ENCODE data around the gene GADD45B. TPM values are rescaled to one million over a fixed set of nuclear protein-coding genes. Genes with fewer than 3 reads are reported as not detected.

GADD45B gene
- total RNA-seq, 3 donors from 2014 or later (not counting 1 experiment from before 2014, with no cell fraction given) = 198 to 247 (median 212) TPM

DNA sequence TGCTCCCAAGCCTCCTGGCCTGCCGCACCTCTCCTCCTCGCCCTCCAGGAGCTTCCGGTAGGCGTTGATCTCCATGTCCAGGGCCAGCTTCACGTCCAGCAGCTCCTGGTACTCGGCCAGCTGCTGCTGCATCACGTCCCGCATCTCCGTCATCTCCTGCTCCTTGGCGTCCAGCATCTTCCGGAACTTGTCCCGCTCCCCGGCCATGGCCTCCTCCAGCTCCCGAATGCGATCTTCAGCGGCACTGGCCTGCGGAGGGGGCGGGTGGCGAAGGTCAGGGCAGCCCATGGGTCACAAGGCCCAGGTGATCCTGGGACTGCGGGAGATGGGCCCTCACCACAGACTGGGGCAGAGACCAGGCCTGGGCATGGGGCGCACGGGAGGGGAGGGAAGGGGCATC, 41.7 kb upstream of the GADD45B start:
- Histone ChIP-seq H3K27ac (ENCODE audit: low read length) (no peak overlapping the region), H3K4me1 (ENCODE audit: control insufficient read depth, insufficient read depth, low read length) (no peaks in the 10 kb centered on the region), H3K9me3 (ENCODE audit: control insufficient read depth, insufficient read depth, low read length) (no peaks in the 10 kb centered on the region), H3K4me3 (ENCODE audit: low read length) (no peak overlapping the region), H3K36me3 (ENCODE audit: control insufficient read depth, insufficient read depth, low read length) (peaks cover 24% of the 10 kb centered on the region), H3K27me3 (ENCODE audit: control insufficient read depth, insufficient read depth, low read length) (no peaks in the 10 kb centered on the region)
- Mint-ChIP-seq H3K27me3 (ENCODE audit: low read depth in 2 of 2) (no peaks in the 10 kb centered on the region), H3K4me3 (no peak overlapping the region), H3K36me3 (no peaks in the 10 kb centered on the region), H3K4me1 (no peaks in the 10 kb centered on the region), H3K27ac (no peak overlapping the region), H3K9me3 (no peaks in the 10 kb centered on the region)
- no peak for TF ChIP-seq CTCF (IDR thresholded peaks at IDR 0.05)
- WGBS (ENCODE audit: insufficient coverage) = 98% methylated on average over 22 of the region's 22 CpGs
- DNase-seq (no peak), ATAC-seq (peak in 1 of 3 donors; percentile 3)
- intact Hi-C loops (cut with micrococcal nuclease) = no loop called here

DNA sequence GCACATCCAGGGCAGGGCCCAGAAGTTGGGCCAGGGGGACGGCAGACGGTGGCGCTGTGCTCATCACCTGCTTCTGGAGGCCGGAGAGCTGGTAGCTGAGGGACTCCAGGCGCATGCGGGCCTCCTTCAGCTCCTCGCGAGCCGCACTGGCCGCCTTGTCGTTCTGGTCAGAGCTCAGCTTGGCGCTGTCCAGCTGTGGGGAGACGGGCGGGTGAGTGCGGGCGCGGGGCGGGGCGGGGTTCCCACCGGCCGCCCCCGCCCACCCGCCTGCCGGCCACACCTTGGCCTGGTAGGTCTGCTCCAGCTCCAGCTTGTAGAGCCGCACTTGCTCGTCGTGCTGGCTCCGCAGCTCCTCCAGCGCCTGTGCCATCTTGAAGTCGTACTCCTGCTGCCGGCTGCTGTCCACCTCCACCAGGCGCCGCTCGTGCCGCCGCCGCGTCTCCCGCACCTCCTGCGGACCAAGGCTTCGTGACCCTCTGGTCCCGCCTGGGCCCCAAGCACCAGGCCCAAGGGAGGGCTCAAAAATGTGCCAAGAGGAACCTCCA, 41.1 kb upstream of the GADD45B start:
- no peak for TF ChIP-seq CTCF (IDR thresholded peaks at IDR 0.05)

DNA sequence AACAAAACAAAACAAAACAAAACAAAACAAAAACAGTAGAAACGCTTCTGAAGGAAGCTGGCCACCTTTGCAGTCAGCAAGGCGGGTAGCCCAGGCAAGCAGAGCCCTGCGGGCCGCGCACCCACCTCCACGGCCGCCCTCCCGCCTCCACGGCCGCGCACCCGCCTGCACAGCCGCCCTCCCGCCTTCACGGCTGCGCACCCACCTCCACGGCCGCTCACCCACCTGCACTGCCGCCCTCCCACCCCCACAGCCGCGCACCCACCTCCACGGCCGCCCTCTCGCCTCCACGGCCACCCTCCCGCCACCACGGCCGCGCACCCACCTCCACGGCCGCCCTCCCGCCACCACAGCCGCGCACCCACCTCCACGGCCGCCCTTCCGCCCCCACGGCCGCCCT, 39.5 kb upstream of the GADD45B start:
- DNase-seq (no peak), ATAC-seq (no peak)
- intact Hi-C loops (cut with micrococcal nuclease) = no loop called here
- H3K27ac Mint-ChIP-seq = peak overlapping the region in 1 of 2 donors; percentile 59
- H3K4me3 Mint-ChIP-seq = no peak overlapping the region
- Histone ChIP-seq H3K36me3 (ENCODE audit: control insufficient read depth, insufficient read depth, low read length) (peaks cover 17% of the 10 kb centered on the region), H3K27ac (ENCODE audit: low read length) (no peak overlapping the region), H3K4me3 (ENCODE audit: low read length) (no peak overlapping the region), H3K27me3 (ENCODE audit: control insufficient read depth, insufficient read depth, low read length) (no peaks in the 10 kb centered on the region), H3K4me1 (ENCODE audit: control insufficient read depth, insufficient read depth, low read length) (no peaks in the 10 kb centered on the region), H3K9me3 (ENCODE audit: control insufficient read depth, insufficient read depth, low read length) (no peaks in the 10 kb centered on the region)
- no peaks in the 10 kb centered on the region for H3K27me3 Mint-ChIP-seq (ENCODE audit: low read depth in 2 of 2)
- 95% methylated on average over 37 of the region's 39 CpGs for WGBS (ENCODE audit: insufficient coverage)
- no peaks in the 10 kb centered on the region for H3K9me3 Mint-ChIP-seq
- peaks cover 0 to 7% of the 10 kb centered on the region in 2 donors for H3K4me1 Mint-ChIP-seq
- no peaks in the 10 kb centered on the region for H3K36me3 Mint-ChIP-seq
- TF ChIP-seq CTCF (IDR thresholded peaks at IDR 0.05) = no peak

More for the DNA sequence above, 41.1 kb upstream of the GADD45B start:
- intact Hi-C loops (cut with micrococcal nuclease) = no loop called here
- H3K9me3 ChIP-seq (ENCODE audit: control insufficient read depth, insufficient read depth, low read length) = no peaks in the 10 kb centered on the region
- H3K27me3 ChIP-seq (ENCODE audit: control insufficient read depth, insufficient read depth, low read length) = no peaks in the 10 kb centered on the region
- H3K4me3 ChIP-seq (ENCODE audit: low read length) = no peak overlapping the region
- peaks cover 24% of the 10 kb centered on the region for H3K36me3 ChIP-seq (ENCODE audit: control insufficient read depth, insufficient read depth, low read length)
- peak in 1 of 3 donors; percentile 19 for ATAC-seq
- H3K36me3 Mint-ChIP-seq = no peaks in the 10 kb centered on the region
- 97% methylated on average over 42 of the region's 42 CpGs for WGBS (ENCODE audit: insufficient coverage)
- peak overlapping the region in 1 of 2 donors; percentile 20 for H3K27ac Mint-ChIP-seq
- H3K27me3 Mint-ChIP-seq (ENCODE audit: low read depth in 2 of 2) = no peaks in the 10 kb centered on the region
- H3K4me1 ChIP-seq (ENCODE audit: control insufficient read depth, insufficient read depth, low read length) = no peaks in the 10 kb centered on the region
- H3K4me3 Mint-ChIP-seq = no peak overlapping the region
- no peak overlapping the region for H3K27ac ChIP-seq (ENCODE audit: low read length)
- DNase-seq = no peak
- H3K9me3 Mint-ChIP-seq = no peaks in the 10 kb centered on the region
- H3K4me1 Mint-ChIP-seq = no peaks in the 10 kb centered on the region

DNA sequence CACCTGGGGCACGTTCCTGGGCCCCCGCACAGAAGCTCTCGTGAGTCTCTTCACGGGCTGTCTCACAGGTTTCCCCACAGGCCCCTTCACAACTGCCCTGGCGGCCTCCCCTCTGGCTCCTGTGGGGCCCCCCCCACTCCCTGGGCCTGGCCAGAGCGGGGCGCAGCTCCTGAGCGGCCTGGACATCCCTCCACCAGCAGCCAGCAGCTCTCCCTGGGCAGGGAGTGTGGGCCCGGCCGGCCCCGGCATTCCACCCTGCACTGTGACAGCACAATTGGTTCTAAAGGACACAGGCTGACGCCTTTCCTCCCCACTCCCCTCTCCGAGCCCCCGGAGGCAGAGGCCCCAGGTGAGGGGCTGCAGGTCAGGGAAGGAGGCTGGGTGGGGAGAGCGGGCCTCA, 39.0 kb upstream of the GADD45B start:
- Mint-ChIP-seq H3K4me1 (peaks cover 0 to 7% of the 10 kb centered on the region in 2 donors), H3K27ac (peak overlapping the region in 1 of 2 donors; percentile 59), H3K9me3 (no peaks in the 10 kb centered on the region), H3K27me3 (ENCODE audit: low read depth in 2 of 2) (no peaks in the 10 kb centered on the region), H3K4me3 (no peak overlapping the region), H3K36me3 (no peaks in the 10 kb centered on the region)
- Histone ChIP-seq H3K27ac (ENCODE audit: low read length) (no peak overlapping the region), H3K27me3 (ENCODE audit: control insufficient read depth, insufficient read depth, low read length) (no peaks in the 10 kb centered on the region), H3K36me3 (ENCODE audit: control insufficient read depth, insufficient read depth, low read length) (peaks cover 11% of the 10 kb centered on the region), H3K9me3 (ENCODE audit: control insufficient read depth, insufficient read depth, low read length) (no peaks in the 10 kb centered on the region), H3K4me1 (ENCODE audit: control insufficient read depth, insufficient read depth, low read length) (no peaks in the 10 kb centered on the region), H3K4me3 (ENCODE audit: low read length) (no peak overlapping the region)
- WGBS (ENCODE audit: insufficient coverage) = 96% methylated on average over 14 of the region's 15 CpGs
- intact Hi-C loops (cut with micrococcal nuclease) = no loop called here
- no peak for TF ChIP-seq CTCF (IDR thresholded peaks at IDR 0.05)
- no peak for DNase-seq
- ATAC-seq = no peak

All from natural killer cell (primary cell).